AG04449 (cell line): ENCODE data around the gene KLHDC7A.

Source experiments
- CTCF ChIA-PET: fragments of 350-600 bp; formaldehyde crosslinking; extraction: SDS; loops from one replicate; lab custom pipeline; 2021; ENCODE audit warnings: antibody characterized with exemption; lab: Yijun Ruan, JAX
- POLR2A ChIA-PET: fragments of 400-600, 350-600 bp; formaldehyde crosslinking; extraction: SDS; loops from one replicate; lab custom pipeline; 2020; ENCODE audit warnings: antibody characterized with exemption, inconsistent platforms; lab: Yijun Ruan, JAX
- DNase-seq: peaks from one replicate; pipeline ENCODE4 v3.0.0-alpha.2; 2010; ENCODE audit warnings: low read depth, low spot score
- H3K4me3 ChIP-seq: 2 replicates; pipeline ENCODE4 v1.5.1; 2011; ENCODE audit warnings: low read depth, mild to moderate bottlenecking, control low read depth, low read length
- CTCF ChIP-seq: IDR thresholded peaks from one replicate; pipeline ENCODE4 v1.5.1; 2011; ENCODE audit warnings: mild to moderate bottlenecking, moderate library complexity, low read length, control low read depth, inconsistent platforms; ENCODE audit not compliant: insufficient read depth; ENCODE audit errors: missing control alignments

KLHDC7A gene

DNA sequence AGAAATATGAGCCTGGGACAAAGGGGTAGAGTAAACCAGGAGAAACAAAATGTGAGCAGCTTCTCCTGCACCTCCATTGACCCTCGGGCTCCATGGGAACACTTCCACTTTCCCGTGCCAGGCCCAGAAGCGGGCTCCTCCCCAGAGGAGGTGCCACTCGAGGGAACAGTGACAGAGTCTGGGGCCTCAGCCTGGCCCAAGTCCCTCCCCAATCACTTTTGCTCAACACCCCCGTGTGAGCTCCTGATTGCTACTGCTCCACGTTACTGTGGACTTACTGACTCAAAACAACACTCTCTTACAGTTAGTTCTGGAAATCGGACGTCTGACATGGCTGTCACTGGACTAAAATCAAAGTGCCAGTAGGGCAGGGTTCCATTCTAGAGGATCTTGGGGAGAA lies 17.7 kb upstream of the KLHDC7A start:
- POLR2A ChIA-PET: no interaction called here
- no peak for TF ChIP-seq CTCF
- DNase-seq: no peak
- H3K4me3 ChIP-seq: no peak overlapping the region
- CTCF ChIA-PET: no interaction called here

DNA sequence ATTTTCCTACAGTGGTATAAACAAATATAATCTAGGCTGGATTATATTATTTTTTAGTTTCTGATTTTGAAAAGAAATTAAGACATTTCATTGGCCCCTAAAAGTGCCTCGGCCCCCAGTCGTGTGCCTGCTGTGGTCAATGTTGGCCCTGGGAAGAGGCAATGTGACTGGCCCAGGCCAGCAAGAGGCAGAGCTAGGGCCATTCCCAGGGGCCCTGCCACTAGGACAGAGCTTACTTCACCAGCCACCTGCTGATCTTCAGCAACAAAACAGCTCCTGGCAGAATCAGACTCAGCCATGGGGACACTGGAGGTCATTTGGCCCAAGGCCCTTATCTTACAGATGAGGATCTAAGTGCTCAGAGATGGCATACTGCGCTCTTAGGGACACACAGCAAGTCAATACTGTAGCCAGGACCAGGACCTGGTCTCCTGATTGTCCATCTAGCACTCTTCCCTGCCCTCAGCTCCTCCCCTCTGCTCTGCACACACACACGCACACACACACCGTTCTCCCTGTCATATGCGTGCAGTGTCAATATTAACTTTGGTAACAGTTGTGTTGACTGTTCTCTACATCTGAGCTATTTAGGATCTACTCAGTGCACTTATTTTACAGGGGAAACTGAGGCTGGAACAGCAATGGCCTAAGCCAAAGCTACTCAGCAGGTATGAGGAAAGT lies 16.6 kb upstream of the KLHDC7A start:
- H3K4me3 ChIP-seq: no peak overlapping the region
- no peak for DNase-seq
- TF ChIP-seq CTCF: no peak
- ChIA-PET CTCF (no interaction called here), POLR2A (no interaction called here)

- POLR2A ChIA-PET: no interaction called here
- CTCF ChIA-PET: no interaction called here
- no peak for TF ChIP-seq CTCF
- DNase-seq: no peak
- no peak overlapping the region for H3K4me3 ChIP-seq
These were observed 16.1 kb upstream of the KLHDC7A start for GRCh38 chr1:18464665-18465050.

DNA sequence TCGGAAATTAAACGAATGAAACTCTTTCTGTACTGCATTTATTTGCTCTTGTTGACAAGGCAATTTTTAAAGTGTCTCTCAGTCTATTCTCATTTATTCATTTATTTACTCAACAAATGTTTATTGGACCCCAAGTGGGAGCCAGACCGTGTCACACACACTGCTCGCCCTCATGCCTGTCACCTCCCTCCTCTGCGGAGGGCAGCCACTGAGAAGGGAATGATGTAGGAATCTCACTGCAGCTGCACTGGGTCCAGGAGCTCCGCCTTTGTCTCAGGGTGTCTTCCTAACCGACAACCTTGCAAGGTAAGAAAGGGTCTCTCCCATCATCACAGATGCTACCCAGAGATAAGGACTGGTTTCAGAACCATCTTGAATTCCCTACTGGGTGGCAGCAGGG lies 14.1 kb upstream of the KLHDC7A start:
- ChIA-PET POLR2A (no interaction called here), CTCF (no interaction called here)
- no peak overlapping the region for H3K4me3 ChIP-seq
- no peak for TF ChIP-seq CTCF
- DNase-seq: no peak

DNA sequence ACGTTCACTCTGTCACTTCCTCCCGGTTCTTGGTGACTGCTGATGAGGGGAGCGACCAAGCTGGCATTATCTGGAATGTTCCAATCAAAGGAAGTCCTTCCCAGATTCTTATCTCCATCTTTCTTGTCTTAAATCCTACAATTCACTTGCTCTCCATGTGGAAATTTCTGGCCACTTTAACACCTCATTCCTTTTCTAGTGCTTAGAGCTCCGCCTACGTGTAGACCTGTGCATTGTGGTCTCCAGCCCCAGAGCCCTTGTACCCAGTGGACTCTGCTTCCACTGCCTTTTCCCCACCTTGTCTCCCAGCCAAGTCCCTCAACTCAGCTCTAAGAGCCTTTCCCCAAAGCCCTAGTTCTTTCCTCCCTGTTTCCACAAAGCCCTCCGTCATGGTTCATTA lies 12.2 kb upstream of the KLHDC7A start:
- TF ChIP-seq CTCF: no peak
- ChIA-PET CTCF (no interaction called here), POLR2A (no interaction called here)
- H3K4me3 ChIP-seq: no peak overlapping the region
- no peak for DNase-seq

DNA sequence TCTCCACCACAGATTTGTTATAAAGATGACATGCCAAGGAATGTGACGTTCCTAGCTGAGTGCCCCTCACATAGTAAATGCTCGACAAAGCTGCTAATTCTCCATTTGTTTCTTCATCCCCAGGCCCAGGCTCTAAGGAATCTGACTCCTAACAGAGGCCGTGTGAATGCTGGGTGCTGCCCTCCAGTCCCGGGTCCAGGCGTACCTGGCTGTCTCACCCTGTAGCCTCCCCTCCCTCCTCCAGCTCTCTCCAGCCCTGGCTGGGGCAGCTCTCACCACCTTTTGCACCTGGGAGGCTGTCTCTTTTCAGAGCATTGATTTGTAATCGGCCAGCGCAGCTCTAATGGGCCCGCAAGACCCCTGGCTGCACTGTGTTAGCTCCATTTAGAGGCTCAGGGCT lies 11.2 kb upstream of the KLHDC7A start:
- ChIA-PET CTCF (no interaction called here), POLR2A (no interaction called here)
- no peak for DNase-seq
- TF ChIP-seq CTCF: no peak
- no peak overlapping the region for H3K4me3 ChIP-seq
